Nephron (organoid): Measurements from ENCODE around the gene MED25.
A peak's percentile ranks its signal among the peaks of the same experiment; 100 is the strongest.

Source experiments
- H3K27ac Mint-ChIP-seq, 3 experiments: 2 replicates each; pipeline ENCODE4 v1.8.0; 2020; ENCODE audit warnings: mixed read lengths in 3 of 3, mild to moderate bottlenecking in 2 of 3, moderate library complexity in 1 of 3
- H3K27me3 Mint-ChIP-seq: 2 replicates; pipeline ENCODE4 v1.8.0; 2021; ENCODE audit warnings: low read depth, mild to moderate bottlenecking, moderate library complexity, mixed read lengths
- H3K36me3 Mint-ChIP-seq: 2 replicates; pipeline ENCODE4 v1.8.0; 2020; ENCODE audit warnings: low read depth, mixed read lengths
- H3K4me1 Mint-ChIP-seq: 2 replicates; pipeline ENCODE4 v1.8.0; 2020; ENCODE audit warnings: mixed read lengths
- H3K4me3 Mint-ChIP-seq, 3 experiments: 2 replicates each; pipeline ENCODE4 v1.8.0; 2020; ENCODE audit warnings: mild to moderate bottlenecking in 3 of 3, mixed read lengths in 3 of 3, moderate library complexity in 2 of 3
- H3K9me3 Mint-ChIP-seq: 2 replicates; pipeline ENCODE4 v1.8.0; 2020; ENCODE audit warnings: mixed read lengths
- TF ChIP-seq, protein P1 (sequence below), 3 experiments: fragments of 200-600 bp; sonication (generic); IDR thresholded peaks; one replicate each; pipeline ENCODE4 v1.5.0; 2021; ENCODE audit warnings: antibody characterized with exemption in 3 of 3; ENCODE audit not compliant: unreplicated experiment in 3 of 3

Gene MED25

DNA sequence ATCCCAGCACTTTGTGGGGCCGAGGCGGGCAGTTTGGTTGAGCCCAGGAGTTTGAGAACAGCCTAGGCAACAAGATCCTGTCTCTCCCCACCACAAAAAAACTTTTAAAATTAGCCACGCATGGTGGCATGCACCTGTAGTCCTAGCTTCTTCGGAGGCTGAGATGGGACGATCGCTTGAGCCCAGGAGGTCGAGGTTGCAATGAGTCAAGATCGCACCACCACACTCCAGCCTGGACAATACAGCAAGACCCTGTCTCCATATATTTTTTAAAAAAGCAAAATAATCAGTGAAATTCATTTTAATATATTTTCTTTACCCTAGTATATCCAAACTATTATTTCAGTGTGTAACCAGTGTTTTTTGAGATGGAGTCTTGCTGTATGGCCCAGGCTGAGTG, 43.1 kb upstream of the MED25 start:
- Mint-ChIP-seq H3K9me3 (no peaks in the 10 kb centered on the region), H3K27me3 (no peaks in the 10 kb centered on the region), H3K4me1 (peaks cover 5% of the 10 kb centered on the region), H3K27ac (no peak overlapping the region), H3K36me3 (peaks cover 17% of the 10 kb centered on the region), H3K4me3 (no peak overlapping the region)
- TF ChIP-seq, protein P1, sequence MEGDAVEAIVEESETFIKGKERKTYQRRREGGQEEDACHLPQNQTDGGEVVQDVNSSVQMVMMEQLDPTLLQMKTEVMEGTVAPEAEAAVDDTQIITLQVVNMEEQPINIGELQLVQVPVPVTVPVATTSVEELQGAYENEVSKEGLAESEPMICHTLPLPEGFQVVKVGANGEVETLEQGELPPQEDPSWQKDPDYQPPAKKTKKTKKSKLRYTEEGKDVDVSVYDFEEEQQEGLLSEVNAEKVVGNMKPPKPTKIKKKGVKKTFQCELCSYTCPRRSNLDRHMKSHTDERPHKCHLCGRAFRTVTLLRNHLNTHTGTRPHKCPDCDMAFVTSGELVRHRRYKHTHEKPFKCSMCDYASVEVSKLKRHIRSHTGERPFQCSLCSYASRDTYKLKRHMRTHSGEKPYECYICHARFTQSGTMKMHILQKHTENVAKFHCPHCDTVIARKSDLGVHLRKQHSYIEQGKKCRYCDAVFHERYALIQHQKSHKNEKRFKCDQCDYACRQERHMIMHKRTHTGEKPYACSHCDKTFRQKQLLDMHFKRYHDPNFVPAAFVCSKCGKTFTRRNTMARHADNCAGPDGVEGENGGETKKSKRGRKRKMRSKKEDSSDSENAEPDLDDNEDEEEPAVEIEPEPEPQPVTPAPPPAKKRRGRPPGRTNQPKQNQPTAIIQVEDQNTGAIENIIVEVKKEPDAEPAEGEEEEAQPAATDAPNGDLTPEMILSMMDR (IDR thresholded peaks at IDR 0.05; ENCODE audit: unreplicated experiment in 3 of 3), result no peak

GRCh38 chr19:49775742-49776370, 42.2 kb upstream of the MED25 start:
- Mint-ChIP-seq H3K27me3 (no peaks in the 10 kb centered on the region), H3K4me3 (no peak overlapping the region), H3K9me3 (no peaks in the 10 kb centered on the region), H3K27ac (no peak overlapping the region), H3K4me1 (no peaks in the 10 kb centered on the region), H3K36me3 (peaks cover 13% of the 10 kb centered on the region)
- TF ChIP-seq, protein P1 (IDR thresholded peaks at IDR 0.05; ENCODE audit: unreplicated experiment in 3 of 3), result no peak

DNA sequence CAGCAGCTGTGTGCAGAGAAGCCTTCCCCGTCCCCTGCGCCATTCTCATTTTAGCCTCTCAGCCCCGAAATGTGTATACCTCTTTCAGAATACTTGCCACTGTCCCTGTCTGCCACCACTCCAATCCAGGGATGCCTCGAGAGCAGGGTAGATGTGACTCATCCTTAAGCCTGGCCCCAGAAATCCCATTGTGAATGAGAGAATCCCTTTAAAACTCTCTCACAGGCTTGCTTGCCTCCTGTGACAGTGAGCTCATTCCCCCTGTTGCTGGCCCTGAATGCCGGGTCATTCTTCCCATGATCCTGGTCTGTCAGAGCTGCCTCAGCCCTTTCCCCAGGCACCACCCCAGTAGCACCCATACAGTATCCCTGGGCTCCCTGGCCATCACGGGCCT, 41.7 kb upstream of the MED25 start:
- TF ChIP-seq, protein P1 (IDR thresholded peaks at IDR 0.05; ENCODE audit: unreplicated experiment in 3 of 3), result no peak
- peaks cover 13% of the 10 kb centered on the region for H3K36me3 Mint-ChIP-seq
- no peaks in the 10 kb centered on the region for H3K4me1 Mint-ChIP-seq
- no peaks in the 10 kb centered on the region for H3K27me3 Mint-ChIP-seq
- H3K27ac Mint-ChIP-seq, result no peak overlapping the region
- no peak overlapping the region for H3K4me3 Mint-ChIP-seq
- H3K9me3 Mint-ChIP-seq, result no peaks in the 10 kb centered on the region

DNA sequence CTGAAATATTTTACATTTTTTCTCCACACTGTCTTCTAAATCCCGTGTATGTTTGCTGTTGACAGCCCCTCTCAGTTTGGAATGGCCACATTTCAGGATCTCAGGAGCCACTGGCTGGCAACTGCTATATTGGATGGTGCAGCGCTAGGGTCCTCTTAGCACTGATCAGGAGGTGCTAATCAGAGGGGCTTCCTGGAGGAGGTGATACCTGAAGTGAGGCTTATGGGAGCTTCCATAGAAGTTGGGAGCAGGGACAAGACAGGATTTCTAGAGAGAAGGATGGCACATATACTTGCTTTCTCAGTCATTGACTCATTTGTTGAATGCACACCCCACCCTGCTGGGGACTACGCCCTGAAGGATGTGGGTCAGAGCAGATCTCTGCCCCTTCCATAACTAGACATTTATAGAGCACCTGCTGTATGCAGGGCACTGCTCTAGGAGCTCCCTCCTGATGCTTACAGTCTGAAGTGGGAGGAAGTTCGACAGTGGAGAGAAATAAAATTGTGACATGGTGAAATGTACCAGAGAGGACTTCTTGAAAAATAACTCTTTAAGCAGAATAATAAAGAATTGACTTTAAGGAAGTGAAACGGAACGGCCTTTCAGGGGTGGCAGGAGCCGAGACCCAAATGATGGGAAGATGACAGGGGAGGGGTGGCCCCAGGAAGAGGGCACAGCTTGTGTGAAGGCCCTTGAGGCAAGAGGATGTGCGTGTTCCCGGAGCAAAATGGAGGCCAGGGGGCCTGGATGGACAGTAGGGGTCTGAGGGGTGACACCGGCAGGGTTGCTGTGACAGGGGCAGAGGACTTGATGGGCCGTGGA, 38.1 kb upstream of the MED25 start:
- Mint-ChIP-seq H3K4me1 (no peaks in the 10 kb centered on the region), H3K27me3 (no peaks in the 10 kb centered on the region), H3K36me3 (peaks cover 30% of the 10 kb centered on the region), H3K9me3 (no peaks in the 10 kb centered on the region), H3K4me3 (no peak overlapping the region), H3K27ac (peak overlapping the region in 1 of 3 experiments; percentile 64)
- TF ChIP-seq, protein P1 (IDR thresholded peaks at IDR 0.05; ENCODE audit: unreplicated experiment in 3 of 3), result no peak

DNA sequence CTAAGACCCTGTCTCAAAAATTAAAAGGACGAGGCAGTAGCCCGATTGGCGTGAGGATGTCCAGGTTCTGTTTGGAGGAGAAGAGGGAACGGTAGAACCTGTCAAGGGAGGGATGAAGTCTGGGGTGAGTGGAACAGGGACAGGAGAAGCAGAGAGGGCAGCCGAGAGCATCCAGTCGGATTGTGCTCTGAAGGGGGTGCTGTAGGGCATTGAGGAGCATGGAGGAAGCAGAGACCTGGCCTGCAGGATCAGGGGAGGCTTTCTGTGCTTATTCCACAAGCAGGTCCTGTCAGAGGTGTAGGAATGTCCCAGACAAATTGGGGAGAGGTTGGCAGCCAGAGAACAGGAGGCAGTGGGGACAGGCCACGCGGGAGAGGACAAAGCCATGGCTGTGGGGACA, 37.2 kb upstream of the MED25 start:
- no peaks in the 10 kb centered on the region for H3K9me3 Mint-ChIP-seq
- H3K4me1 Mint-ChIP-seq, result no peaks in the 10 kb centered on the region
- no peak overlapping the region for H3K4me3 Mint-ChIP-seq
- TF ChIP-seq, protein P1 (IDR thresholded peaks at IDR 0.05; ENCODE audit: unreplicated experiment in 3 of 3), result no peak
- H3K27me3 Mint-ChIP-seq, result no peaks in the 10 kb centered on the region
- H3K36me3 Mint-ChIP-seq, result peaks cover 36% of the 10 kb centered on the region
- H3K27ac Mint-ChIP-seq, result no peak overlapping the region
